Measurements from ENCODE around the gene SLC15A3. TPM values are rescaled to one million over a fixed set of nuclear protein-coding genes. Genes with fewer than 3 reads are reported as not detected.
A peak's percentile ranks its signal among the peaks of the same experiment; 100 is the strongest.

Gene SLC15A3
- total RNA-seq, 4 donors from 2014 or later, result 4.0 to 11.5 (median 7.9) TPM

GRCh38 chr11:60945295-60945667 is 6.7 kb downstream of the SLC15A3 start:
- peaks cover 30 to 76% (median 31%) of the 10 kb centered on the region in 3 donors for H3K4me1 ChIP-seq
- intact Hi-C loops (cut with DNase I), result no loop called here
- DNase-seq, result no peak

GRCh38 chr11:60944490-60945294 is 7.3 kb downstream of the SLC15A3 start:
- TF ChIP-seq CTCF (IDR thresholded peaks at IDR 0.05), result peak in 1 of 6 experiments; percentile 39
- no peak for TF ChIP-seq POLR2A (IDR thresholded peaks at IDR 0.05)
- Histone ChIP-seq H3K27ac (no peak overlapping the region), H3K4me3 (no peak overlapping the region), H3K27me3 (no peaks in the 10 kb centered on the region), H3K36me3 (peaks cover 0 to 56% (median 15%) of the 10 kb centered on the region in 3 donors), H3K4me1 (peaks cover 24 to 76% (median 27%) of the 10 kb centered on the region in 3 donors), H3K9me3 (no peaks in the 10 kb centered on the region)
- WGBS, 2 donors, result 75 to 86% methylated on average over 8 to 11 of the region's 11 CpGs
- DNase-seq, result no peak
- intact Hi-C loops (cut with DNase I), result no loop called here

More at GRCh38 chr11:60945295-60945667, 6.7 kb downstream of the SLC15A3 start:
- Histone ChIP-seq H3K36me3 (peaks cover 0 to 52% (median 15%) of the 10 kb centered on the region in 3 donors), H3K27me3 (no peaks in the 10 kb centered on the region), H3K9me3 (no peaks in the 10 kb centered on the region), H3K27ac (no peak overlapping the region), H3K4me3 (no peak overlapping the region)
- TF ChIP-seq POLR2A (IDR thresholded peaks at IDR 0.05) (no peak), CTCF (IDR thresholded peaks at IDR 0.05) (no peak)
- 100% methylated on average over 4 to 5 of the region's 5 CpGs for WGBS, 2 donors

- Histone ChIP-seq H3K4me1 (peaks cover 21 to 66% (median 27%) of the 10 kb centered on the region in 3 donors), H3K27ac (peak overlapping the region; percentile 81 to 88 (median 84)), H3K27me3 (no peaks in the 10 kb centered on the region), H3K4me3 (no peak overlapping the region), H3K36me3 (peaks cover 0 to 63% (median 15%) of the 10 kb centered on the region in 3 donors), H3K9me3 (no peaks in the 10 kb centered on the region)
- intact Hi-C loops (cut with DNase I), result no loop called here
- no peak for DNase-seq
- 25 to 51% methylated on average over 5 to 7 of the region's 9 CpGs for WGBS, 2 donors
- TF ChIP-seq CTCF (IDR thresholded peaks at IDR 0.05) (no peak), POLR2A (IDR thresholded peaks at IDR 0.05) (no peak)
These were observed 8.9 kb downstream of the SLC15A3 start for GRCh38 chr11:60942970-60943565.

- intact Hi-C loops (cut with DNase I), result no loop called here
- no peak for TF ChIP-seq POLR2A (IDR thresholded peaks at IDR 0.05)
- no peak for TF ChIP-seq CTCF (IDR thresholded peaks at IDR 0.05)
- Histone ChIP-seq H3K27ac (peak overlapping the region; percentile 81 to 88 (median 84)), H3K9me3 (no peaks in the 10 kb centered on the region), H3K4me3 (no peak overlapping the region), H3K27me3 (no peaks in the 10 kb centered on the region), H3K36me3 (peaks cover 0 to 63% (median 15%) of the 10 kb centered on the region in 3 donors), H3K4me1 (peaks cover 21 to 65% (median 27%) of the 10 kb centered on the region in 3 donors)
- DNase-seq, result no peak
- 50% methylated on average over 1 of the region's 4 CpGs; no CpG with 5 or more reads in 1 of the 2 donors for WGBS, 2 donors
These were observed 9.8 kb downstream of the SLC15A3 start for GRCh38 chr11:60942219-60942618.

Data from esophagus squamous epithelium (tissue), 5 donors.